GM15510 (cell line): ENCODE data around the gene MAFF.
A peak's percentile ranks its signal among the peaks of the same experiment; 100 is the strongest.

Experiments
- POLR2A ChIP-seq: IDR thresholded peaks from 3 replicates; pipeline ENCODE4 v1.6.1; 2011; ENCODE audit warnings: borderline replicate concordance; ENCODE audit not compliant: insufficient read length; ENCODE audit errors: extremely low read depth

The MAFF gene

DNA sequence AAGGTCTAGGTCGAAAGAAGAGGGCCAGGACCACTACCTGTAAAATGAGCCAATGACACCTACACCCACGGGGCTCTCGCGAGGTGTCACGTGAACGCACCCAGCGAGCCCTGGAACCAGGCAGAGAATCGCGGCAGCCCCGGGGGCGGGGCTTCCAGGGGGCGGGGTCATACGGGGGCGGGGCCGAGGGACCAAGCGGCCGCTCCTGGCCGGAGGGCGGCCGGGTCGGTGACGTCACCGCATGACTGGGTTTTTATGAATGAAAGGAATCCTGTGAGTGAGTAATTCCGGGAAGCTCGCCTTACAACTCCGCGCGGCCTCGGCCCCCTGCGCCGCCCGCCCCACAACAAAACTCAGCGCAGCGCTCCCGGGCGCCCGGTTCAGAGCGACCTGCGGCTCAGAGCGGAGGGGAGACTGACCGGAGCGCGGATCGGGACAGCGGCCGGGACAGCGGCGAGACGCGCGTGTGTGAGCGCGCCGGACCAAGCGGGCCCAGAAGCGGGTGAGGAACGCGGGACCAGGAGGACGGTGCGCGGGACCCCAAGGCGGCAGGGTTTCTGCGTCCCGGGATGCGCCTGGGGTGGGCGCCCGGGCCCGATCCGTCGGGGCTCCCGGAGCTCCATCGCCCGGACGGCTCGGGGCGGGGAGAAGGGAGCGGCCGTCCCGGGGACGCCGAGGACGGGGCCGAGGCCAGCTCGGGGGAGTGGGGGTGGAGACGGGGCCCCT is at the start of gene MAFF:
TSS of gene MAFF (plus strand) at position 284 of the 726 bp plus-strand sequence. CDS start 11,860 bp downstream, outside the sequence.
- peak; percentile 50 for TF ChIP-seq POLR2A

- no peak for TF ChIP-seq POLR2A
These were observed 47.8 kb upstream of the MAFF start for GRCh38 chr22:38153821-38154562.

- no peak for TF ChIP-seq POLR2A
These were observed 46.1 kb upstream of the MAFF start for GRCh38 chr22:38155703-38156102.

DNA sequence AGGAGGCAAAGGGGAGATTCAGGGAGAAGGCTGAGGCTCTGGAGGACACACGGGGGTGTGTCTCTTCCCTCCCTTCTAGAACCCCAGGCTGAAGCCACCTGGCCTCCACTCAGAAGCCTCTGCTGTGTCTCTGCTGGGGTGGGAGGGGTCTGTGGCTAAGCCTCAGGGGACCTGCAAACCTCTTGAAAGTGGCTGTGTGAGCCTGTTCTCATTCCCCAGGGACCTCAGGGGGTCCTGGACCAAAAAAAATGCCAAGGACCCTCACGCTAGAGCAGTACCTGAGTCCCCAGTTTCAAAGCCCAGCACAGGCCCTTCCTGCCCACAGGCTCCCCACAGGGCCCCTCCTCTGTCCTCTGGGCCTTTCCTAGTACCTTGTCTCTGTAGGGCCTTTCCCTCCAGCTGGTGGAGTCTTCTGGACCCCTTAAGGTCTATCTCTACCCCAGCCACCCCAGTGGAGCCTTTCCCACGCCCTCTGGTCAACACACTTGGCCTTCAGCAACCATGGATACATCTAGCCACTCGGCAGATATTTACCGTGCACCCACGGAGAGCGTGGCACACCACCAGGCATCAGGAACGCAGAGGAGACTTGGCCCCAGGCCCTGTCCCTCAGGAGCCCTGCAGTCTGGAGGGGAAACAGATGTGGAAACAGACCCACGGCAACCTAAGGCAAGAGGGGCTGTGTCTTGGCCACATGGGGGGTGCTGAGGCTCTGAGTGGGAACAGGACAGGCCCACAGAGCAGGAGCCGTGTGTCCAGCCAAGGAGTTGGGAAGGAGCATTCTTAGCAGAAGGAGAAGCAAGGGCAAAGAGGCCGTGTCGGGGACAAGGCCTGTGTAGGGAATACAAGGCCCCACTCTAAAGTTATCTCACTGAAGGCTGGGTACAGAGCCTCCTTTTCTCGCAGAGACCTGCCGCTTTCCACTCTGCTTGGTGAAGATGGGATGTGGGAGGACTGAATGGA is 38.6 kb upstream of the MAFF start:
- TF ChIP-seq POLR2A = no peak

DNA sequence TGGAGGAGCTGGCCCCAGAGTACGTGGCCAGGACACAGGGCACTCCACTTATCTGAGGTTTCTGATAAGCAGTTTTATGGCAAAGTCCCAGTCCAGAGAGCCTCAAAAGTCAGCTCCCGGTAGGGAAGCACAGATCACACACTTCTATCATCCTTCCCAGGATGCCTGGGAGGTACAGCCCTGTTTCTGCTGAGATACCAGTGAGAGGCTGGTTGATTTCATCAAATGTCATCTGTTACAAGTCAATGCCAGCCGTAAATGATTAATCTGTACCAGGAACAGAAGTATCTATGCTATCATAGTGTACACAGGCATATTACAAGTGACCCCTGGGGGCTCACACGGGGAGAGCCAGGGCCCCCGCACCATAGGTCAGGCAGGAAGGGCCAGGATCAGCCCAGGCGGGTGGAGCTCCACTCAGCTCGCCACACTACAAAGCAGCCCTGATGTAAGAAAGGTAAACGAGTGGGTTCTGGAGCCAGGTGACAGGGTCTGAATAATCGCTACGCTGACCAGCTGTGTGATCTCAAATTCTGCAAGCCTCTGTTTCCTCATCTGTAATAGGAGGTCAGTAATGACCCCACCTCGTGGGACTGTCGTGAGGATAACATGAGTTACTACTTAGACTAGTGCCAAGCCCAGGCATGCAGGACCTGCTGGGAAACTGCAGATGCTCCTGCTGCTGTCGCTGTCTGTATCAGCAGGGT is 37.8 kb upstream of the MAFF start:
- TF ChIP-seq POLR2A = no peak

- TF ChIP-seq POLR2A = no peak
These were observed 37.3 kb upstream of the MAFF start for GRCh38 chr22:38164551-38164918.

GRCh38 chr22:38165922-38166593 is 35.7 kb upstream of the MAFF start:
- no peak for TF ChIP-seq POLR2A

GRCh38 chr22:38167988-38168407 is 33.8 kb upstream of the MAFF start:
- no peak for TF ChIP-seq POLR2A

DNA sequence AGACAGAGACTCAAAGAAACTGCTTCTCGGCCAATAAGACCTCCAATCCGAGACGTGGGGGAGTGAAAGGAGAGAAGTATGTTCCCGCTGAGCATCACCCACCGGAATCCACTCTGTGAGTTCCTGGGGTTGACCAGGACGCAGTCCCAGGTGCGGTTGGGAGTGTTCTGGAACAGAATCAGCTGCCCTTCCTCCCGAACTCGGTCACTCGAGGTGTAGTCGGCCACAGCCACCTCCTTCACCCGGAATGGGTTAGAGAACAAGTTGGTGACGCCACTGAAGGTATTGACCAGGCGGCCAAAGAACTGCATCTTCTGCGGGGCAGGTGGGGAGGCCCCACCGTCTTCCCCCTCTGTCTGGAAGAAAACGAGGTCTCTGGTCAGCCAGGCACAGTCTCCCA is 32.7 kb upstream of the MAFF start:
- no peak for TF ChIP-seq POLR2A

DNA sequence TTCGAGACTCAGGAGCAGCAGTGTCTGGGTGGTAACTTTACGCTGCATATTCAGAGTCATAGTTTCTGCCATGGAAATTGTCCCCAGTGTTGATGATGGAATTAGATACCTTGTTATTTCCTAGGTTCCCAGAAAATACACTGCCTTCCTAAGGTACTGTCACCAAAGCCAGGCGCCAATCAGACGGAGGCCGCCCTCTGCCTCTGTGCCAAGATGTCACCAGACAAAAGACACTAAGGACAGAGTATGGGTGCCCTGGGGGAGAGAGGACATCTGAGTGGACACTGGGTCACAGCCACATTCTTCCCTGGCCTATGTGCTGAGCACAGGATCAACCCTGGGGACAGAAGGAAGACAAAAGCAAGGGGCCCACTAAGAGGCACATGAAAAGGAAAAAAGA is 31.3 kb upstream of the MAFF start:
- TF ChIP-seq POLR2A = no peak

DNA sequence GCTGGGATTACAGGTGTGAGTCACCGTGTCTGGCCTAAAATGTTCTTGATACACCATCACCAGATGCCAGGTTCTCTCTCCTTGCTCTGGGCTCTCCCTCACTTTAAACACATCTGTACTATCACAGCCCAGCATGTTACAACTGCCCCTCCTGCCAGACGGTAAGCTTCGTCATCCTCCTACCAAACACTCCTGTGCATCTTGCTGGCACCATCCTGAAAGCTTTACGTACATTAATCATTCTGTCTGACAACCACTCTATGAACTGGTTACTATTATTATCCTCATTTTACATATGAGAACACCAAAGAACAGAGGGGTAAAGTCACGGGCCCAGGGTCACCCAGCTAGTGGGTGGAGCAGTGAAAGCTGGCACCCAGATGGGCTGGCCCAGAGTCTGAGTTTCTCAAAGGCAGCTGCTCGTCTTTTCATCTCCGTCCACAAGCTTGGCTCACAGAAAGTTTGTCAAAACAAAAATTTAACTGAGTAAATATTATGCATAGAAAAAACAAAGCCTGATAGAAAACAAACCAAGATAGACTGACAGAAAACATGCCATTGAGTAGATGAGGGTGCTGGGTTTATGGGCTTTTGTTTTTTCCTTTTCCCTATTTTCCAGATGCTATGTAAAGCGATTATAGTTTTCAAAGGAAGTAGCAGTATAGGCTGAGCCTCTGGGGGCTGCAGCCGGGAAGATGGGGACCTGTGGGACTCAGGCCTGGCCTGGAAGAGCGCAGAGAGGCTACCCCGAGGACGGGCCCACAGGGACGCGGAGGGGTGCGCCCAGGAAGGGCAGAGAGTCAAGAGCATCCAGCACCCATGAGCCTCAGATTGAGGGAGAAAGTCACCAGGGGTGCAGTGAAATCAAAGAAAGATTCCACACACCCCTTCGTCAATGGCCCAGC is 29.6 kb upstream of the MAFF start:
- TF ChIP-seq POLR2A = no peak

- no peak for TF ChIP-seq POLR2A
These were observed 28.8 kb upstream of the MAFF start for GRCh38 chr22:38172832-38173640.
